ENCODE data around the gene AASS.

Gene AASS

GRCh38 chr7:122118757-122119156, 25.3 kb downstream of the AASS start:
- no peak for DNase-seq (ENCODE audit: low spot score)

GRCh38 chr7:122103064-122103463, 41.0 kb downstream of the AASS start:
- no peak for DNase-seq (ENCODE audit: low spot score)

GRCh38 chr7:122100021-122100420, 44.0 kb downstream of the AASS start:
- no peak for DNase-seq (ENCODE audit: low spot score)

GRCh38 chr7:122095642-122096041, 48.4 kb downstream of the AASS start:
- DNase-seq (ENCODE audit: low spot score): no peak

- DNase-seq (ENCODE audit: low spot score): no peak
Observed at GRCh38 chr7:122094549-122094948, 49.5 kb downstream of the AASS start.

- DNase-seq (ENCODE audit: low spot score): peak; percentile 77
Observed at GRCh38 chr7:122092964-122093797, 50.9 kb downstream of the AASS start.

GRCh38 chr7:122082670-122083069, 61.4 kb downstream of the AASS start:
- no peak for DNase-seq (ENCODE audit: low spot score)

GRCh38 chr7:122082160-122082559, 61.9 kb downstream of the AASS start:
- DNase-seq (ENCODE audit: low spot score): no peak

- no peak for DNase-seq (ENCODE audit: low spot score)
Observed at GRCh38 chr7:122073635-122074034, 70.4 kb downstream of the AASS start.

GRCh38 chr7:122072924-122073599, 71.0 kb downstream of the AASS start:
- no peak for DNase-seq (ENCODE audit: low spot score)

GRCh38 chr7:122072272-122072671, 71.8 kb downstream of the AASS start:
- no peak for DNase-seq (ENCODE audit: low spot score)

GRCh38 chr7:122070834-122071233, 73.2 kb downstream of the AASS start:
- no peak for DNase-seq (ENCODE audit: low spot score)

GRCh38 chr7:122070062-122070461, 74.0 kb downstream of the AASS start:
- no peak for DNase-seq (ENCODE audit: low spot score)

GRCh38 chr7:122068999-122069398, 75.0 kb downstream of the AASS start:
- DNase-seq (ENCODE audit: low spot score): no peak

- no peak for DNase-seq (ENCODE audit: low spot score)
Observed at GRCh38 chr7:122068046-122068445, 76.0 kb downstream of the AASS start.

- no peak for DNase-seq (ENCODE audit: low spot score)
Observed at GRCh38 chr7:122067077-122067476, 77.0 kb downstream of the AASS start.

- DNase-seq (ENCODE audit: low spot score): no peak
Observed at GRCh38 chr7:122064971-122065370, 79.1 kb downstream of the AASS start.

GRCh38 chr7:122063146-122063545, 80.9 kb downstream of the AASS start:
- DNase-seq (ENCODE audit: low spot score): no peak

GRCh38 chr7:122059542-122059941, 84.5 kb downstream of the AASS start:
- DNase-seq (ENCODE audit: low spot score): no peak

GRCh38 chr7:122056977-122057376, 87.1 kb downstream of the AASS start:
- no peak for DNase-seq (ENCODE audit: low spot score)

GRCh38 chr7:122055073-122055472, 89.0 kb downstream of the AASS start:
- DNase-seq (ENCODE audit: low spot score): no peak

- DNase-seq (ENCODE audit: low spot score): no peak
Observed at GRCh38 chr7:122054393-122054792, 89.7 kb downstream of the AASS start.

- DNase-seq (ENCODE audit: low spot score): no peak
Observed at GRCh38 chr7:122046402-122046801, 97.6 kb downstream of the AASS start.

GRCh38 chr7:122040147-122040546, 103.9 kb downstream of the AASS start:
- no peak for DNase-seq (ENCODE audit: low spot score)

Measured in pons (tissue), 1 donor.